Activated T-cell treated with anti-CD3 and anti-CD28 coated beads, Interleukin-2, amount 50 U/mL, for 48 hours (primary cell): ENCODE measurements around the gene MEF2A.
A peak's percentile ranks its signal among the peaks of the same experiment; 100 is the strongest.

ENCODE experiments used
- DNase-seq, 2 experiments: peaks; one replicate each; pipeline ENCODE4 v3.0.0-alpha.2; 2020

Gene MEF2A

GRCh38 chr15:99706557-99707303 is 140.9 kb downstream of the MEF2A start:
- DNase-seq, result peak in 1 of 2 experiments; percentile 41

- no peak for DNase-seq
Measured at GRCh38 chr15:99707473-99708270, 141.9 kb downstream of the MEF2A start.

GRCh38 chr15:99708563-99708962 is 142.8 kb downstream of the MEF2A start:
- no peak for DNase-seq

GRCh38 chr15:99709243-99709986 is 143.6 kb downstream of the MEF2A start:
- no peak for DNase-seq

GRCh38 chr15:99711625-99712024 is 145.8 kb downstream of the MEF2A start:
- no peak for DNase-seq

- peak in 1 of 2 experiments; percentile 37 for DNase-seq
Measured at GRCh38 chr15:99712415-99712814, 146.6 kb downstream of the MEF2A start.

- DNase-seq, result no peak
Measured at GRCh38 chr15:99716540-99717095, 150.8 kb downstream of the MEF2A start.

- DNase-seq, result no peak
Measured at GRCh38 chr15:99717161-99718009, 151.6 kb downstream of the MEF2A start.

- DNase-seq, result no peak
Measured at GRCh38 chr15:99718421-99718820, 152.6 kb downstream of the MEF2A start.

- no peak for DNase-seq
Measured at GRCh38 chr15:99719096-99719541, 153.3 kb downstream of the MEF2A start.

- DNase-seq, result peak in 1 of 2 experiments; percentile 26
Measured at GRCh38 chr15:99720533-99720932, 154.7 kb downstream of the MEF2A start.

- DNase-seq, result no peak
Measured at GRCh38 chr15:99721104-99721778, 155.5 kb downstream of the MEF2A start.

- no peak for DNase-seq
Measured at GRCh38 chr15:99721896-99722295, 156.1 kb downstream of the MEF2A start.

GRCh38 chr15:99722406-99722805 is 156.6 kb downstream of the MEF2A start:
- DNase-seq, result no peak

GRCh38 chr15:99726333-99726732 is 160.5 kb downstream of the MEF2A start:
- no peak for DNase-seq

GRCh38 chr15:99727330-99727729 is 161.5 kb downstream of the MEF2A start:
- no peak for DNase-seq

- no peak for DNase-seq
Measured at GRCh38 chr15:99727733-99728132, 161.9 kb downstream of the MEF2A start.

- DNase-seq, result no peak
Measured at GRCh38 chr15:99728916-99729315, 163.1 kb downstream of the MEF2A start.

GRCh38 chr15:99729327-99729726 is 163.5 kb downstream of the MEF2A start:
- no peak for DNase-seq

GRCh38 chr15:99729920-99730319 is 164.1 kb downstream of the MEF2A start:
- DNase-seq, result peak in 1 of 2 experiments; percentile 27
